Measurements from ENCODE around the gene MISP. TPM values are rescaled to one million over a fixed set of nuclear protein-coding genes. Genes with fewer than 3 reads are reported as not detected.
"Not testable (repeated sequence)": the region's sequence is repeated elsewhere in the genome, so short reads cannot be mapped to it uniquely, and the experiment has no call there.

MISP gene
- total and polyA plus RNA-seq, 2 of the 4 experiments (the other 2 are of a cell fraction): not detected

- no peak for TF ChIP-seq SMC3 (IDR thresholded peaks at IDR 0.05; ENCODE audit: low read depth, low read length)
- no peak for TF ChIP-seq MAFK (IDR thresholded peaks at IDR 0.05; ENCODE audit: low read depth, low read length)
- TF ChIP-seq BHLHE40 (IDR thresholded peaks at IDR 0.05; ENCODE audit: low read depth, low read length): no peak
- TF ChIP-seq MAZ (IDR thresholded peaks at IDR 0.05; ENCODE audit: borderline replicate concordance, low read depth, low read length): no peak
- no peak for TF ChIP-seq RCOR1 (IDR thresholded peaks at IDR 0.05; ENCODE audit: insufficient replicate concordance, low read length)
- no peak for TF ChIP-seq POLR2A (IDR thresholded peaks at IDR 0.05; ENCODE audit: low read depth, low read length)
- no peak for TF ChIP-seq RFX5 (IDR thresholded peaks at IDR 0.05; ENCODE audit: low read depth, low read length)
Observed at GRCh38 chr19:750640-751423, at the start of gene MISP (continued).

GRCh38 chr19:702847-703246, 48.1 kb upstream of the MISP start:
- H3K4me3 ChIP-seq (ENCODE audit: insufficient read depth, low read depth, low read length); H4K91ac ChIP-seq (ENCODE audit: insufficient read depth, low read depth, low read length); H4K20me1 ChIP-seq (ENCODE audit: insufficient read depth, low read length); H3K27me3 ChIP-seq (ENCODE audit: control insufficient read depth, insufficient read depth, low read length); H3K18ac ChIP-seq (ENCODE audit: low read depth, low read length); ATAC-seq (ENCODE audit: low read depth); H4K8ac ChIP-seq (ENCODE audit: low read depth in 2 of 2, low read length in 2 of 2); H2BK5ac ChIP-seq (ENCODE audit: low read depth, low read length, poor library complexity, severe bottlenecking); H2BK20ac ChIP-seq (ENCODE audit: low read depth, low read length); H3K79me1 ChIP-seq (ENCODE audit: low read depth in 1 of 2, low read length in 2 of 2); CTCF ChIA-PET; H3K9me1 ChIP-seq (ENCODE audit: insufficient read depth, low read length); H3K9me3 ChIP-seq (ENCODE audit: control insufficient read depth, insufficient read depth, low read length); H2AK9ac ChIP-seq (replicated peaks; ENCODE audit: low read depth, low read length, poor library complexity); H3K27ac ChIP-seq (ENCODE audit: insufficient read depth, low read length); H3K4ac ChIP-seq (ENCODE audit: low read depth, low read length); H2BK15ac ChIP-seq (ENCODE audit: low read depth, low read length); DNase-seq; H2AFZ ChIP-seq (replicated peaks; ENCODE audit: low read length, poor library complexity); H2AK5ac ChIP-seq (ENCODE audit: low read depth, low read length); BruUV-seq (replicated peaks); H4K5ac ChIP-seq (ENCODE audit: low read depth, low read length); dilution Hi-C loops (cut with HindIII; ENCODE audit: low sequenced_read_pairs, unreplicated experiment); H3K4me2 ChIP-seq (ENCODE audit: low read depth, low read length); in situ Hi-C loops (cut with MboI; ENCODE audit: low sequenced_read_pairs); H3K36me3 ChIP-seq (ENCODE audit: control insufficient read depth, insufficient read depth, low read length); H3K14ac ChIP-seq (replicated peaks; ENCODE audit: low read depth, low read length); H3K9ac ChIP-seq (ENCODE audit: low read depth, low read length); H3K4me1 ChIP-seq (ENCODE audit: control insufficient read depth, insufficient read depth, low read length); H3K56ac ChIP-seq (ENCODE audit: extremely low read depth, insufficient read depth, low read length); H2BK120ac ChIP-seq (ENCODE audit: low read depth, low read length); H3K23ac ChIP-seq (ENCODE audit: low read depth, low read length); intact Hi-C loops (cut with micrococcal nuclease): not testable (repeated sequence)
- POLR2A ChIA-PET (ENCODE audit: unreplicated experiment): interaction anchor here (0.6 kb wide), 1 partner anchor 67 kb away, joined by 4 read pairs; no protein-coding TSS in a partner anchor
- no CpG with 5 or more reads among the region's 6 CpGs for whole genome bisulfite sequencing, 2 experiments (ENCODE audit: extremely low coverage in 2 of 2, insufficient read length in 1 of 2)
